Heart right ventricle (tissue), 16 donors: ENCODE results near the gene DLX2. TPM values are rescaled to one million over a fixed set of nuclear protein-coding genes. Genes with fewer than 3 reads are reported as not detected.

Experiments used
- ATAC-seq, 8 donors: fragments of 200-7000 bp; cut with Tn5 transposase; one replicate each; pipeline ENCODE4 v1.9.1; 2020; ENCODE audit warnings: mild to moderate bottlenecking in 8 of 8, moderate library complexity in 8 of 8, moderate number of reproducible peaks in 1 of 8
- DNase-seq, 2 donors: peaks; one replicate each; pipeline ENCODE4 v3.0.0-alpha.2; 2020
- H3K27ac ChIP-seq, 10 donors: fragments of 200-600 bp; sonication (generic) in 2 of 10; one replicate each; pipeline versions ENCODE4 v1.5.0 to v1.8.0; 2020 to 2022; ENCODE audit warnings: mild to moderate bottlenecking in 3 of 10
- H3K27me3 ChIP-seq, 7 donors: fragments of 200-600 bp; one replicate each; pipeline ENCODE4 v1.8.0; 2021 to 2022; ENCODE audit warnings: mild to moderate bottlenecking in 2 of 7
- H3K36me3 ChIP-seq, 9 donors: fragments of 200-600 bp; sonication (generic) in 1 of 9; one replicate each; pipeline versions ENCODE4 v1.5.0 to v1.8.0; 2020 to 2022; ENCODE audit warnings: mild to moderate bottlenecking in 2 of 9
- H3K4me1 ChIP-seq, 9 donors: fragments of 200-600 bp; sonication (generic) in 1 of 9; one replicate each; pipeline versions ENCODE4 v1.5.0 to v1.8.0; 2020 to 2022; ENCODE audit warnings: mild to moderate bottlenecking in 4 of 9
- H3K4me3 ChIP-seq, 10 donors: fragments of 200-600 bp; sonication (generic) in 2 of 10; one replicate each; pipeline versions ENCODE4 v1.5.0 to v1.8.0; 2020 to 2022; ENCODE audit warnings: mild to moderate bottlenecking in 7 of 10, moderate library complexity in 2 of 10
- H3K9me3 ChIP-seq, 11 donors: fragments of 200-600 bp in 10 of 11; sonication (generic) in 2 of 11; one replicate each; pipeline versions ENCODE4 v1.5.0 to v1.8.0; 2013 to 2022; ENCODE audit warnings: mild to moderate bottlenecking in 2 of 11, control low read depth in 1 of 11, moderate library complexity in 1 of 11
- CTCF ChIP-seq, 9 donors: fragments of 200-600 bp; sonication (generic) in 2 of 9; IDR thresholded peaks; one replicate each; pipeline versions ENCODE4 v1.5.0 to v1.8.0; 2021 to 2022; ENCODE audit warnings: antibody characterized with exemption in 9 of 9, mild to moderate bottlenecking in 5 of 9, moderate library complexity in 1 of 9
- WGBS, 2 donors: extraction: QIAGEN DNeasy Blood & Tissue Kit; methylation state at CpG; one replicate each; pipeline ENCODE4 v1.1.7; 2013; ENCODE audit warnings: inconsistent platforms in 1 of 2; 5-methylcytosine and 5-hydroxymethylcytosine counted together
- intact Hi-C, 10 donors: fragments of 100-400 bp; cut with DNase I; formaldehyde crosslinking; loops; one replicate each; pipeline versions ENCODE4 v1.11.1 to v1.14.2; 2022
- polyA plus RNA-seq, 2 donors: library from polyadenylated mRNA; stranded (reverse); fragments of 200-250 nt; gene quantifications; one replicate each; pipeline ENCODE4 v1.2.3, GENCODE V29; 2013
- total RNA-seq, 10 donors: library from RNA; stranded (reverse); fragmentation: NEBNext Ultra II Directional in 3 of 10; extraction: Animal tissue kit (Norgen Biotek cat#: 25700) in 3 of 10; gene quantifications; one replicate each; pipeline versions ENCODE4 v1.2.1 to v1.2.4, GENCODE V29; 2021 to 2023
- donor health status: Arrhythmogenic right ventricular cardiomyopathy.
- donor health status: ischemic (EF 13 %, LVEDD 7.1; RV severe dilation, severe dysfunction).
- donor health status: healthy with polysubstance abuse.
- donor health status: DM: no; HTN: yes; CAD: no.
- donor health status: DM: no; HTN: no; CAD: no.
- donor health status: ischemic (EF 25% LVEDD 6.9; RV normal size, moderate dysfunction).
- donor health status: ischemic (EF 25% LVEDD 5.7; RV mildly dilated, moderate dysfunction).
- donor health status: healthy.
- donor health status: DM: yes; HTN: yes; CAD: no.
- donor health status: Ischemic cardiomyopathy.
- donor health status: ischemic (EF 35%, LVEDD 5.7; RV mildly dilated, moderate dysfunction).
- donor health status: nonischemic (EF 11% LVEDD 7.7; RV severe dilation, severe dysfunction).
- donor health status: DM: yes; HTN: yes; CAD: no.
- donor health status: PGD.
- donor health status: ischemic (EF 29% LVEDD 5.4; RV normal size, mild dysfunction).
- donor health status: nonischemic (EF 23%, LVEDD 6.1; RV moderate dilation, normal function).

The DLX2 gene
- total and polyA plus RNA-seq, 12 donors, result 0.11 TPM; not detected in 11

GRCh38 chr2:172109988-172110811 lies 7.5 kb upstream of the DLX2 start:
- 44 to 59% methylated on average over 31 of the region's 31 CpGs for WGBS, 2 donors
- H3K27me3 ChIP-seq, result peaks cover 34 to 92% (median 74%) of the 10 kb centered on the region in 7 donors
- H3K4me1 ChIP-seq, result peaks cover 0 to 26% (median 14%) of the 10 kb centered on the region in 9 donors
- ATAC-seq (peak in 1 of 8 donors; percentile 54), DNase-seq (no peak)
- intact Hi-C loops, result loop anchor here (5.0 to 10.0 kb wide), 9 partner anchors 185 to 538 kb away; partner anchors contain the start of gene HAT1 (in 1 of the 10)
- H3K9me3 ChIP-seq, result no peaks in the 10 kb centered on the region
- H3K36me3 ChIP-seq, result no peaks in the 10 kb centered on the region
- TF ChIP-seq CTCF (IDR thresholded peaks at IDR 0.05), result no peak
- no peak overlapping the region for H3K4me3 ChIP-seq
- H3K27ac ChIP-seq, result no peak overlapping the region

GRCh38 chr2:172109256-172109987 lies 6.7 kb upstream of the DLX2 start:
- no peak for ATAC-seq
- Histone ChIP-seq H3K27ac (no peak overlapping the region), H3K27me3 (peaks cover 41 to 94% (median 81%) of the 10 kb centered on the region in 7 donors), H3K4me3 (no peak overlapping the region), H3K36me3 (no peaks in the 10 kb centered on the region), H3K4me1 (peaks cover 0 to 27% (median 14%) of the 10 kb centered on the region in 9 donors), H3K9me3 (no peaks in the 10 kb centered on the region)
- 23 to 35% methylated on average over 29 of the region's 29 CpGs for WGBS, 2 donors
- intact Hi-C loops, result loop anchor here in 9 of 10 donors (5.0 to 10.0 kb wide), 8 partner anchors 185 to 535 kb away; partner anchors contain the start of gene HAT1 (in 1 of the 9)
- no peak for TF ChIP-seq CTCF (IDR thresholded peaks at IDR 0.05)
- DNase-seq, result no peak

GRCh38 chr2:172108587-172108930 lies 5.9 kb upstream of the DLX2 start:
- no peak for TF ChIP-seq CTCF (IDR thresholded peaks at IDR 0.05)
- intact Hi-C loops, result loop anchor here in 9 of 10 donors (5.0 to 10.0 kb wide), 8 partner anchors 184 to 534 kb away; partner anchors contain the start of gene HAT1 (in 1 of the 9)
- no peak for DNase-seq
- Histone ChIP-seq H3K4me1 (peaks cover 0 to 34% (median 15%) of the 10 kb centered on the region in 9 donors), H3K4me3 (no peak overlapping the region), H3K27me3 (peaks cover 48 to 94% (median 83%) of the 10 kb centered on the region in 7 donors), H3K36me3 (no peaks in the 10 kb centered on the region), H3K27ac (no peak overlapping the region), H3K9me3 (no peaks in the 10 kb centered on the region)
- ATAC-seq, result no peak
- 17 to 21% methylated on average over 8 of the region's 8 CpGs for WGBS, 2 donors
